Smooth muscle cell (in vitro differentiated cells): ENCODE measurements around the gene NUP35. TPM values are rescaled to one million over a fixed set of nuclear protein-coding genes. Genes with fewer than 3 reads are reported as not detected.
"Not testable (repeated sequence)": the region's sequence is repeated elsewhere in the genome, so short reads cannot be mapped to it uniquely, and the experiment has no call there.

Experiments used
- DNase-seq: peaks from one replicate; lab custom pipeline; 2025; ENCODE audit not compliant: unreplicated experiment; lab: John Stamatoyannopoulos, UW
- H2AFZ ChIP-seq: fragments of 200-600 bp; sonication (generic); 2 replicates; pipeline ENCODE4 v1.6.0; 2016; ENCODE audit warnings: antibody characterized with exemption, low read depth, mild to moderate bottlenecking
- H3F3A ChIP-seq: fragments of 200-600 bp; sonication (generic); 2 replicates; pipeline ENCODE4 v1.6.0; 2017; ENCODE audit warnings: antibody characterized with exemption, low read depth
- H3K27ac ChIP-seq: fragments of 200-600 bp; sonication (generic); 2 replicates; pipeline ENCODE4 v1.5.1; 2016; ENCODE audit warnings: low read depth, mild to moderate bottlenecking
- H3K27me3 ChIP-seq: fragments of 200-600 bp; sonication (generic); 2 replicates; pipeline ENCODE4 v1.6.1; 2016; ENCODE audit warnings: low read depth, mild to moderate bottlenecking
- H3K36me3 ChIP-seq: fragments of 200-600 bp; sonication (generic); 2 replicates; pipeline ENCODE4 v1.5.1; 2016; ENCODE audit warnings: low read depth
- H3K4me1 ChIP-seq: fragments of 200-600 bp; sonication (generic); 2 replicates; pipeline ENCODE4 v1.5.1; 2016; ENCODE audit warnings: low read depth
- H3K4me2 ChIP-seq: fragments of 200-600 bp; sonication (generic); 2 replicates; pipeline ENCODE4 v1.6.0; 2016; ENCODE audit warnings: mild to moderate bottlenecking
- H3K4me3 ChIP-seq: fragments of 200-600 bp; sonication (generic); 2 replicates; pipeline ENCODE4 v1.5.1; 2016; ENCODE audit warnings: mild to moderate bottlenecking
- H3K79me2 ChIP-seq: fragments of 200-600 bp; sonication (generic); 2 replicates; pipeline ENCODE4 v1.6.0; 2016; ENCODE audit warnings: low read depth, mild to moderate bottlenecking
- H3K9ac ChIP-seq: fragments of 200-600 bp; sonication (generic); 2 replicates; pipeline ENCODE4 v1.6.0; 2016; ENCODE audit warnings: low read depth
- H3K9me3 ChIP-seq: fragments of 200-600 bp; sonication (generic); replicated peaks from 2 replicates; pipeline ENCODE4 v1.5.1; 2016; ENCODE audit warnings: low read depth
- H4K20me1 ChIP-seq: fragments of 200-600 bp; sonication (generic); 2 replicates; pipeline ENCODE4 v1.6.0; 2016; ENCODE audit warnings: low read depth
- WGBS: methylation state at CpG from one replicate; pipeline ENCODE4 v1.1.7; 2016; ENCODE audit warnings: low lambda C conversion rate; 5-methylcytosine and 5-hydroxymethylcytosine counted together
- polyA plus RNA-seq: library from polyadenylated mRNA; unstranded; fragments of >200 nt; fragmentation: Nextera tagmentation; extraction: Ambion mirVana; gene quantifications from 2 replicates; pipeline ENCODE4 v1.2.1, GENCODE V29; 2016
- total RNA-seq: library from RNA; depleted of rRNA; stranded (reverse); fragments of >200 nt; gene quantifications from 2 replicates; pipeline ENCODE4 v1.2.3, GENCODE V29; 2014
- TF ChIP-seq, protein P1 (sequence below): fragments of 200-600 bp; sonication (generic); IDR thresholded peaks from 2 replicates; pipeline ENCODE4 v1.5.1; 2017; ENCODE audit warnings: borderline replicate concordance, mild to moderate bottlenecking, antibody characterized with exemption; ENCODE audit not compliant: insufficient read depth, poor library complexity, severe bottlenecking

Gene NUP35
- total and polyA plus RNA-seq, 2 experiments from 2014 or later: 3.5 to 14.1 TPM

DNA sequence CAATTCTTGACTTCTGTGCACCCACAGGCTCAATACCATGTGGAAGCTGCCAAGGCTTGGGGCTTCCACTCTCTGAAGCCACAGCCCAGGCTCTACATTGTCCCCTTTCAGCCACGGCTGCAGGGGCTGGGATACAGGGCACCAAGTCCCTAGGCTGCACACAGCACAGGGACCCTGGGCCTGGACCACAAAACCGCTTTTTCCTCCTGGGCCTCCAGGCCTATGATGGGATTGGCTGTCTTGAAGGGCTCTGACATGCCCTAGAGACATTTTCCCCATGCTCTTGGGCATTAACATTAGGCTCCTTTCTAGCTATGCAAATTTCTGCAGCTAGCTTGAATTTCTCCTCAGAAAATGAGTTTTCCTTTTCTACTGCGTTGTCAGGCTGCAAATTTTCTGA lies 29.7 kb downstream of the NUP35 start:
- Histone ChIP-seq H3K27ac (no peak overlapping the region), H3K9ac (no peak overlapping the region), H2AFZ (no peak overlapping the region), H3K27me3 (no peaks in the 10 kb centered on the region), H3K36me3 (no peaks in the 10 kb centered on the region), H3K9me3 (no peaks in the 10 kb centered on the region), H3K79me2 (no peaks in the 10 kb centered on the region), H3K4me2 (no peak overlapping the region), H3K4me1 (peaks cover 5% of the 10 kb centered on the region), H3F3A (no peaks in the 10 kb centered on the region), H4K20me1 (no peaks in the 10 kb centered on the region), H3K4me3 (no peak overlapping the region)
- WGBS: 100% methylated on average over 3 of the region's 3 CpGs
- DNase-seq: no peak
- TF ChIP-seq, protein P1, sequence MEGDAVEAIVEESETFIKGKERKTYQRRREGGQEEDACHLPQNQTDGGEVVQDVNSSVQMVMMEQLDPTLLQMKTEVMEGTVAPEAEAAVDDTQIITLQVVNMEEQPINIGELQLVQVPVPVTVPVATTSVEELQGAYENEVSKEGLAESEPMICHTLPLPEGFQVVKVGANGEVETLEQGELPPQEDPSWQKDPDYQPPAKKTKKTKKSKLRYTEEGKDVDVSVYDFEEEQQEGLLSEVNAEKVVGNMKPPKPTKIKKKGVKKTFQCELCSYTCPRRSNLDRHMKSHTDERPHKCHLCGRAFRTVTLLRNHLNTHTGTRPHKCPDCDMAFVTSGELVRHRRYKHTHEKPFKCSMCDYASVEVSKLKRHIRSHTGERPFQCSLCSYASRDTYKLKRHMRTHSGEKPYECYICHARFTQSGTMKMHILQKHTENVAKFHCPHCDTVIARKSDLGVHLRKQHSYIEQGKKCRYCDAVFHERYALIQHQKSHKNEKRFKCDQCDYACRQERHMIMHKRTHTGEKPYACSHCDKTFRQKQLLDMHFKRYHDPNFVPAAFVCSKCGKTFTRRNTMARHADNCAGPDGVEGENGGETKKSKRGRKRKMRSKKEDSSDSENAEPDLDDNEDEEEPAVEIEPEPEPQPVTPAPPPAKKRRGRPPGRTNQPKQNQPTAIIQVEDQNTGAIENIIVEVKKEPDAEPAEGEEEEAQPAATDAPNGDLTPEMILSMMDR: no peak

DNA sequence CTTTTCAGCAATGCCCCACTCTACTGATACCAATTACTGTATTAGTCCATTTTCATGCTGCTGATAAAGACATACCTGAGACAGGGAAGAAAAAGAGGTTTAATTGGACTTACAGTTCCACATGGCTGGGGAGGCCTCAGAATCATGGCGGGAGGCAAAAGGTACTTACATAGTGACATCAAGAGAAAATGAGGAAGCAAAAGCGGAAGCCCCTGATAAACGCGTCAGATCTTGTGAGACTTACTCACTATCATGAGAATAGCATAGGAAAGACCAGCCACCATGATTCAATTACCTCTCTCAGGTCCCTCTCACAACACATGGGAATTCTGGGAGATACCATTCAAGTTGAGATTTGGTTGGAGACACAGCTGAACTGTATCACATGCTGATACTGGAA lies 30.5 kb downstream of the NUP35 start:
- H3K4me2 ChIP-seq, H3K36me3 ChIP-seq, H3K4me3 ChIP-seq, H3K79me2 ChIP-seq, H3K27me3 ChIP-seq, H3K9ac ChIP-seq, H2AFZ ChIP-seq, H3K9me3 ChIP-seq, H3F3A ChIP-seq, DNase-seq, H4K20me1 ChIP-seq, H3K27ac ChIP-seq, H3K4me1 ChIP-seq: not testable (repeated sequence)
- 73% methylated on average over 4 of the region's 4 CpGs for WGBS

DNA sequence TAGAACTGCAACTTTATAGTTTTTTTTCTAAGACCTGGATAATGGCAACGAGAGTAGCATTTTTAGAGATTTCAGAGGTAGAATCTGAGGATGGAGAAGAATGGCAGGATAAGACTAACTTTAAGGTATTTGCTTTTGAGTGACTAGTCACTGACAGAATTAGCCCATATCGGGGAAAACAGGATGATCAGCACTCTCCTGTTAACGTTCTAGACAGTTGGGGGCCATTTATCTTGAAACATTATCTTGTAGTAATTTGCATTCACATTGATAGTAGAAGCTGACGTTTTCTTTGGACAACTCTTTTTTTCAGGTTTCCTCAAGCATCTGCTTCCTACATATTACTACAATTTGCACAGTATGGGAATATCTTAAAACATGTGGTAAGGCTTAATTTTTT lies 32.9 kb downstream of the NUP35 start:
- Histone ChIP-seq H3K79me2 (no peaks in the 10 kb centered on the region), H3F3A (no peaks in the 10 kb centered on the region), H3K27ac (no peak overlapping the region), H4K20me1 (no peaks in the 10 kb centered on the region), H3K27me3 (no peaks in the 10 kb centered on the region), H3K4me1 (no peaks in the 10 kb centered on the region), H3K4me3 (no peak overlapping the region), H3K4me2 (no peak overlapping the region), H3K36me3 (no peaks in the 10 kb centered on the region), H3K9me3 (no peaks in the 10 kb centered on the region), H3K9ac (no peak overlapping the region), H2AFZ (no peak overlapping the region)
- no peak for DNase-seq
- TF ChIP-seq, protein P1: no peak
- 67% methylated on average over 4 of the region's 4 CpGs for WGBS

DNA sequence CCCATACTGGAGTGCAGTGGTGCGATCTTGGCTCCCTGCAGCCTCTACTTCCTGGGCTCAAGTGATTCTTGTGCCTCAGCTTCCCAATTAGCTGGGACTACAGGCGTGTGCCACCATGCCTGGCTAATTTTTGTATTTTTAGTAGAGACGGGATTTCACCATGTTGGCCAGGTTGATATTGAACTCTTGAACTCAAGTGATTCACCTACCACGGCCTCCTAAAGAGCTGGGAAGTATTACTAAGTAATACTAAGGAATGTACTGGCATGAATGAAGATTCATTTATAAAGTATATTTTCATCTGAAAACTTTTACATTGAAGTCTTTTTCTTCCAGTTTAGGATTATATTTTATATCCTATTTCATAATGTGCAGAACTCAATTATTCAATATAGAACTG lies 38.1 kb downstream of the NUP35 start:
- DNase-seq: no peak
- Histone ChIP-seq H3F3A (no peaks in the 10 kb centered on the region), H3K27ac (no peak overlapping the region), H3K36me3 (no peaks in the 10 kb centered on the region), H3K27me3 (no peaks in the 10 kb centered on the region), H3K9ac (no peak overlapping the region), H3K4me1 (no peaks in the 10 kb centered on the region), H3K4me2 (no peak overlapping the region), H2AFZ (no peak overlapping the region), H3K9me3 (no peaks in the 10 kb centered on the region), H3K4me3 (no peak overlapping the region), H4K20me1 (no peaks in the 10 kb centered on the region), H3K79me2 (no peaks in the 10 kb centered on the region)
- TF ChIP-seq, protein P1: no peak
- WGBS: 98% methylated on average over 4 of the region's 4 CpGs
